Keratinocyte (primary cell): ENCODE results near the gene ULK2. TPM values are rescaled to one million over a fixed set of nuclear protein-coding genes. Genes with fewer than 3 reads are reported as not detected.

ENCODE experiments used
- DNase-seq: peaks from one replicate; pipeline ENCODE4 v3.0.0-alpha.2; 2011; ENCODE audit warnings: low read depth, missing footprints, low spot score
- FAIRE-seq: peaks from 2 replicates; lab custom pipeline; 2011; peaks lifted over from hg19 to GRCh38; lab: Jason Lieb, UNC
- H2AFZ ChIP-seq: 2 replicates; pipeline ENCODE4 v1.6.0; 2012; ENCODE audit warnings: low read length, control low read depth, inconsistent platforms; ENCODE audit not compliant: control insufficient read depth
- H3K27ac ChIP-seq: 2 replicates; pipeline ENCODE4 v1.5.1; 2011; ENCODE audit warnings: low read length; ENCODE audit not compliant: control insufficient read depth, insufficient read depth
- H3K27me3 ChIP-seq: 3 replicates; pipeline ENCODE4 v1.6.0; 2011; ENCODE audit warnings: low read length; ENCODE audit not compliant: control insufficient read depth, insufficient read depth; ENCODE audit errors: extremely low read depth
- H3K36me3 ChIP-seq, 2 experiments: 2 replicates in 1 of 2; 3 replicates in 1 of 2; pipeline ENCODE4 v1.5.1; 2011; ENCODE audit warnings: low read length in 2 of 2, mild to moderate bottlenecking in 1 of 2; ENCODE audit not compliant: control insufficient read depth in 2 of 2, insufficient read depth in 2 of 2; ENCODE audit errors: extremely low read depth in 1 of 2
- H3K4me1 ChIP-seq: 3 replicates; pipeline ENCODE4 v1.5.1; 2011; ENCODE audit warnings: low read length; ENCODE audit not compliant: control insufficient read depth, insufficient read depth; ENCODE audit errors: extremely low read depth
- H3K4me2 ChIP-seq: 3 replicates; pipeline ENCODE4 v1.6.0; 2011; ENCODE audit warnings: low read depth, low read length; ENCODE audit not compliant: control insufficient read depth, insufficient read depth; ENCODE audit errors: extremely low read depth
- H3K4me3 ChIP-seq, 3 experiments: fragments of 200-600 bp in 1 of 3; sonication (generic) in 1 of 3; 2 replicates in 2 of 3; 3 replicates in 1 of 3; pipeline ENCODE4 v1.5.1; 2011 to 2016; ENCODE audit warnings: low read length in 3 of 3, mild to moderate bottlenecking in 3 of 3, control low read depth in 2 of 3, inconsistent platforms in 1 of 3, low read depth in 1 of 3, mixed read lengths in 1 of 3, mixed run types in 1 of 3, moderate library complexity in 1 of 3; ENCODE audit not compliant: control insufficient read depth in 2 of 3, insufficient read depth in 2 of 3; ENCODE audit errors: extremely low read depth in 1 of 3
- H3K79me2 ChIP-seq: 2 replicates; pipeline ENCODE4 v1.6.0; 2012; ENCODE audit warnings: low read length; ENCODE audit not compliant: control insufficient read depth, insufficient read depth
- H3K9ac ChIP-seq: 3 replicates; pipeline ENCODE4 v1.6.0; 2011; ENCODE audit warnings: low read length; ENCODE audit not compliant: control insufficient read depth, insufficient read depth; ENCODE audit errors: extremely low read depth
- H3K9me1 ChIP-seq: 3 replicates; pipeline ENCODE4 v1.6.0; 2011; ENCODE audit warnings: low read length; ENCODE audit not compliant: control insufficient read depth, insufficient read depth; ENCODE audit errors: extremely low read depth
- H3K9me3 ChIP-seq: 2 replicates; pipeline ENCODE4 v1.5.1; 2012; ENCODE audit warnings: low read depth, low read length; ENCODE audit not compliant: control insufficient read depth
- H4K20me1 ChIP-seq: 3 replicates; pipeline ENCODE4 v1.6.0; 2011; ENCODE audit warnings: low read length; ENCODE audit not compliant: control insufficient read depth, insufficient read depth; ENCODE audit errors: extremely low read depth
- CTCF ChIP-seq, 3 experiments: IDR thresholded peaks in 1 of 3; conservative IDR thresholded peaks in 1 of 3; optimal IDR thresholded peaks in 1 of 3; 2 replicates in 2 of 3; 3 replicates in 1 of 3; pipeline versions ENCODE3 to v1.5.1; 2011; ENCODE audit warnings: low read length in 3 of 3, mild to moderate bottlenecking in 3 of 3, moderate library complexity in 2 of 3, control low read depth in 1 of 3, inconsistent platforms in 1 of 3; ENCODE audit not compliant: insufficient read depth in 2 of 3; ENCODE audit errors: extremely low read depth in 1 of 3
- EZH2 ChIP-seq: IDR thresholded peaks from one replicate; pipeline ENCODE4 v1.6.1; 2012; ENCODE audit warnings: inconsistent platforms, mild to moderate bottlenecking, low read length, moderate library complexity
- dilution Hi-C: fragments of 300-500 bp; cut with MboI; formaldehyde crosslinking; loops from one replicate; pipeline ENCODE4 v1.7.0; 2020; ENCODE audit warnings: low sequenced_read_pairs; ENCODE audit not compliant: extremely low pct_ligation_motif_present
- polyA plus RNA-seq, 5 experiments: library from polyadenylated mRNA; depleted of rRNA in 3 of 5; stranded (reverse) in 3 of 5; stranded (forward) in 1 of 5; unstranded in 1 of 5; fragments of >200 nt; gene quantifications; 1 replicate in 1 of 5; 2 replicates in 3 of 5; 3 replicates in 1 of 5; pipeline versions ENCODE4 v1.2.1 to v1.2.3, GENCODE V29; 2011 to 2012; ENCODE audit warnings: missing spikeins in 2 of 5, low read depth in 1 of 5, low replicate concordance in 1 of 5

ULK2 gene
- polyA plus RNA-seq, 1 donor (not counting 4 experiments of a cell fraction or from before 2014, with no cell fraction given) = 22.1 TPM

DNA sequence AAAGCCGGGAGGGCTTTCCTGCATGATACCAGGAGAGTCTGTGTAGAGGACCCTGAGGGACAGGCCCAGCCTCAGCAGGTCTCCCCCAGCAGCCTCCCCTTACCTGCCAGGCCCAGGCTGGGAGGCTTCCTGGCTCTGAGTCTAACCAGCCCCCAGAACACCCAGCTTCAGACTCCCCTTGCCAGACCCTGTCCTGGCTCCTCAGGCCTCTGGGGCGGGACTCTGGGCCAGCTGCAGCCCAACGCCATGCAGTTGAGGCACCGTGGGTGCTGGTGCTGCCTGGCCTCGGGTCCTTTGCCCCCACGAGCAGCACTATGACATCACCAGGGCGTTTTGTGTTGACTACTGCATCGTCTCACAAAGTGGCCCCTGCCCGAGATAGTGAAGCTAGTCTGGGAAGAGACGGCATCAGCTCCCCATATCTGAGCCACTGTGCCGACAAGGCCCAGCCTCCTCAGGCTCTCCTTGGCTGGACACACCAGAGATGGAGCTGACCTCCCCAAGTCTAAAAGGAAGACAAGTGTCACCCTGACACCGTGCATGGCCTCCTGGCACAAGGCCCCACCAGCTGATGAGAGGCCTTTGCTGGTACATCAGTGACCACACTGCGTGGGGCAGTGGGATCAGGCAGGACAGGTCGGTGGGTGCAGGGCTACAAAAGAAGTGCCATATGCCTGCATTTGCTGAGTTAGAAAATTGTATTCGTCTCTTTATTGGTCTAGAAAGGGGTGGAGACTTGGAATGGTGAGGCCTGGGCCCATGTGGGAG lies 130.2 kb downstream of the ULK2 start:
- dilution Hi-C loops = no loop called here
- Histone ChIP-seq H3K27ac (no peak overlapping the region), H3K36me3 (no peaks in the 10 kb centered on the region), H2AFZ (no peak overlapping the region), H3K9ac (no peak overlapping the region), H4K20me1 (no peaks in the 10 kb centered on the region), H3K4me2 (no peak overlapping the region), H3K9me3 (no peaks in the 10 kb centered on the region), H3K79me2 (no peaks in the 10 kb centered on the region), H3K27me3 (no peaks in the 10 kb centered on the region), H3K4me3 (no peak overlapping the region), H3K9me1 (no peaks in the 10 kb centered on the region), H3K4me1 (no peaks in the 10 kb centered on the region)
- no peak for FAIRE-seq
- TF ChIP-seq CTCF (optimal IDR thresholded peaks at IDR 0.05 in 1 of 3, IDR thresholded peaks at IDR 0.05 in 1 of 3, conservative IDR thresholded peaks at IDR 0.05 in 1 of 3; ENCODE audit: extremely low read depth in 1 of 3, insufficient read depth in 2 of 3, low read length in 3 of 3) = no peak
- TF ChIP-seq EZH2 = no peak
- DNase-seq = no peak

GRCh38 chr17:19736071-19736470 lies 131.7 kb downstream of the ULK2 start:
- H4K20me1 ChIP-seq = no peaks in the 10 kb centered on the region
- dilution Hi-C loops = no loop called here
- no peaks in the 10 kb centered on the region for H3K9me3 ChIP-seq
- no peaks in the 10 kb centered on the region for H3K27me3 ChIP-seq
- no peak overlapping the region for H2AFZ ChIP-seq
- H3K4me2 ChIP-seq = no peak overlapping the region
- TF ChIP-seq EZH2 (no peak), CTCF (optimal IDR thresholded peaks at IDR 0.05 in 1 of 3, IDR thresholded peaks at IDR 0.05 in 1 of 3, conservative IDR thresholded peaks at IDR 0.05 in 1 of 3; ENCODE audit: extremely low read depth in 1 of 3, insufficient read depth in 2 of 3, low read length in 3 of 3) (no peak)
- no peak overlapping the region for H3K27ac ChIP-seq
- no peak overlapping the region for H3K4me3 ChIP-seq
- DNase-seq (no peak), FAIRE-seq (no peak)
- no peaks in the 10 kb centered on the region for H3K9me1 ChIP-seq
- no peaks in the 10 kb centered on the region for H3K4me1 ChIP-seq
- H3K36me3 ChIP-seq = no peaks in the 10 kb centered on the region
- H3K79me2 ChIP-seq = no peaks in the 10 kb centered on the region
- H3K9ac ChIP-seq = no peak overlapping the region
